ENCODE measurements around the gene C3orf70.

C3orf70 gene

DNA sequence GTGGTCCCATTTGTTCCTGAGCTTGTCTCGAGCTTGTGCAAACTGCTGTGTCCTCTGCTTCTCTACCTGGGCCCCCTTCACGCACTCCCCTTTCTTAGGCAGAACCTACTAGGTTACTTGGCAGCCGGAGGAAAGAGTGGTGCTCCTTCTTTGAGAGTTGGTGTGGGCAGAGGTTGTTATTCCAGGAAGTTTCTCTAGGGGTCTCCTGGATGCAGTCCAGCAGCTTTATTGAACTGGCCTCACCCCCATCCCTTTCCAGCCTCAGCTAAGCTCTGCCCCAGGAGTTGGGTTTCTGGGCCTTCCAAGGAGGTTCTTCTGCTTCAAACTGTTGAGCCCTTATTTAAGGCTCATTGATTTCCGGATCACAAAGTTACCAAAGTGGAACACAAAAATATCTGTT is 103.2 kb downstream of the C3orf70 start:
- DNase-seq = no peak

DNA sequence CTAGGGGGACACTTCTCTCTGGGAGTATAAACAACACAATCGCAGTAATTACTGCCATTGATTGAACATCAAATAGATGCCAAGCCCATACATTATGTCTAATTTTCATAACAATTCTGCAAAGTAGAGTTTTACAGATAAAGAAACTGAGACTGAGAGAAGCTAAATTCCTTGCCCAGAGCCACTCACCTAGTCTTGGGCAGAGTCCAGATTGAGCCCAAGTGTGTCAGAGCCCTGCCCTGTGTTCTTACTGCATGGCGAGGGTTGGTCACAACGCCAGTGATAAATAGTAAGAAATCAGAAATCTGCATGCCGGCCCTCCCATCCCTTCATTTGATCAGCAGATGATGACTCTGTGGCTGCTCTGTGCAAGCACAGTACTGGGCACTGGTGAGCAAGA is 106.3 kb downstream of the C3orf70 start:
- DNase-seq = no peak

DNA sequence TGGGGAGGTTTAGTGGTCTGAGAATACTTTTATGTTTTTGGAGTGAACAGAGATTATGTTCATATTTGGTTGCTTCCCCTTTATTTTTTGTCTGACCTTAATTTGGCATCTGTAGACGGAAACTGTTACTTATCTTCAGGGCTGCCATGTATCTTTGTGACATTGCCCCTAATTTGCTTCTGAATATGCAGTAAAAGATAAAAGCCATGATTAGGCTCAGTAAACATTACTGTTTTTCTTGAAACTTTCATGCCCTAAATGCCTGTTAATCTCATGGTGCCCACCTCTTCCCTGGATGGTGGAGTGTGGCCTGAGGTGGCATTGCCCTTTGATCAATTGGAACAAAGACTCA is 106.7 kb downstream of the C3orf70 start:
- DNase-seq = no peak

GRCh38 chr3:185042312-185043050 is 110.4 kb downstream of the C3orf70 start:
- no peak for DNase-seq

- no peak for DNase-seq
Observed at GRCh38 chr3:185041540-185041939, 111.3 kb downstream of the C3orf70 start.

- no peak for DNase-seq
Observed at GRCh38 chr3:185040425-185040824, 112.4 kb downstream of the C3orf70 start.

DNA sequence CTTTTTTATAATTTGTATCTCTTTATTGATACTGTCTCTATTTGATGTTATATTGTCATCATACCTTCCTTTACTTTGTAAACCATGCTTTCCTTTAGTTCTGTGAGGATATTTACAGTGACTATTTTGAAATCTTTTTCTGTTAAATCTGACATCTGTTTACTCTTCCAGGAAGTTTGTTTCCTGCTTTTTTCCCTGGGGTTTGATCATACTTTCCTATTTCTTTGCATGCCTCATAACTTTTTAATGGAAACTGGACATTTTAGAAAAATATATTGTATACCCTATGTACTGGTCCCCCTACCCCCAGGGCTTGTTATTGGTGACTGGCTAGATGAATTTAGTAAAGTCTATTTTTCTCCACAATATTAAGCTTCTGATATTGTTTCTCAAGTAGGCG is 115.1 kb downstream of the C3orf70 start:
- DNase-seq = no peak

- no peak for DNase-seq
Observed at GRCh38 chr3:185030951-185031350, 121.9 kb downstream of the C3orf70 start.

DNA sequence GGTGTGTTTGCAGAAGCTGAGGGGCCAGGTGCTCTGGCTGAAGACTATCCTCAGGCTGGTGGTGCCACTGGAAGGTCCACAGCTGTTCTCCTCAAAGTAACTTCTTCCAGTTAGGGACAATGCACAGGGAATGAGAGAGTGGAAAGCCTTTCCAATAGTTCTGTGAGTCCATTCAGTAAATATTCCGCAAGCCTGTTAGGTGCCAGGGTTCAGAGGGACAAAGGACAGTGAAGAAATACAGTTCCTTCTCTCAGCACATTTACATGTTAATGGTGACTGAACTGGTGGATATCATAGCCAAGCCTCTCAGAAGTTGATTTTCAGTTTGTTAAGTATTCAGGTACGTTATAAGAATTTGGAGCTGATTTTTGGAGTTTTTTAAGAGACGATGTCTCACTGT is 122.5 kb downstream of the C3orf70 start:
- DNase-seq = no peak

DNA sequence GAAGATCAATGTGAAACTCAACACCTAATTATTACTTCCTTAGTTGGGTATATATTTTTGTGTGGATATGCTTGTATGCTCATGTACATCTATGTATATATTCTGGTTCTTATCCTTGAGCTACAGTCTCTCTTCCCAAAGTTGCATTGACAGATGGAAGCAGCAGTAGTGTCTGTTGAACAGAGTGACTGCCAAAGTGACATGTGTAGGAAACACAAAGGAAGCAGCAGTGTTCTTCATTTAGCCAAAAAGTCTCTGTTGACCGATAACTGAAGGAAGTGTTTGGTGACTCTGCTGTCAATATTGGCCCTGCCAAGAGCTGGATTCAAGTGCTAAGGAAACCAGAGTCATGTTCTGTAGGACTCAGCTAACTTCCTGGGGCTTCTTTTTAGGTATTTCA is 123.8 kb downstream of the C3orf70 start:
- DNase-seq = no peak

GRCh38 chr3:185028121-185028520 is 124.7 kb downstream of the C3orf70 start:
- DNase-seq = no peak

Data from right kidney (tissue), 1 donor.